K562 (cell line): ENCODE results near the gene BCAS1.

ENCODE experiments used
- CBFB ChIP-seq: sonication (generic); formaldehyde crosslinking; IDR thresholded peaks from 2 replicates; pipeline ENCODE4 v1.4.0; 2020; ENCODE audit warnings: mild to moderate bottlenecking, missing genetic modification reagents
- CHD1 ChIP-seq: fragments of 200-600 bp; sonication (generic); IDR thresholded peaks from one replicate; pipeline ENCODE4 v1.6.1; 2012; ENCODE audit warnings: mild to moderate bottlenecking, moderate library complexity, low read length, inconsistent platforms
- ERF ChIP-seq: fragments of 450-650 bp; formaldehyde crosslinking; IDR thresholded peaks from 2 replicates; pipeline ENCODE4 v1.4.0; 2020; ENCODE audit warnings: mild to moderate bottlenecking, mixed read lengths
- GABPA ChIP-seq: fragments of 200-800 bp; sonication (Bioruptor generic); conservative IDR thresholded peaks from 2 replicates; pipeline ENCODE4 v1.6.1; 2016; ENCODE audit warnings: low read depth, missing genetic modification characterization, missing compliant biosample characterization
- HCFC1 ChIP-seq: IDR thresholded peaks from 2 replicates; pipeline ENCODE4 v1.6.1; 2012; ENCODE audit warnings: low read depth, low read length, improper control_type of control experiment
- HDAC6 ChIP-seq: IDR thresholded peaks from 2 replicates; pipeline ENCODE4 v1.6.1; 2012; ENCODE audit warnings: low read depth, mild to moderate bottlenecking, control low read depth, inconsistent platforms, low read length, moderate library complexity
- MAFF ChIP-seq: IDR thresholded peaks from 2 replicates; pipeline ENCODE4 v1.6.1; 2012; ENCODE audit warnings: low read length, improper control_type of control experiment
- RAD21 ChIP-seq, 2 experiments: fragments of 250-450 bp in 1 of 2; fragments of 450-650 bp in 1 of 2; sonication (Bioruptor Pico) in 1 of 2; formaldehyde crosslinking in 1 of 2; IDR thresholded peaks in 1 of 2; conservative IDR thresholded peaks in 1 of 2; 2 replicates each; pipeline versions ENCODE4 v1.4.0 to v1.8.0; 2020 to 2022; ENCODE audit warnings: mild to moderate bottlenecking in 2 of 2, moderate library complexity in 1 of 2
- SIRT6 ChIP-seq: IDR thresholded peaks from one replicate; pipeline ENCODE4 v1.6.1; 2012; ENCODE audit warnings: low read depth, mild to moderate bottlenecking, control low read depth, inconsistent platforms, low read length, moderate library complexity
- YY1 ChIP-seq, 3 experiments: IDR thresholded peaks; 2 replicates each; pipeline ENCODE4 v1.6.1; 2011; ENCODE audit warnings: low read length in 2 of 3, mild to moderate bottlenecking in 2 of 3, moderate library complexity in 2 of 3, borderline replicate concordance in 1 of 3, control low read depth in 1 of 3, low read depth in 1 of 3; ENCODE audit not compliant: insufficient read depth in 3 of 3, insufficient replicate concordance in 2 of 3, control insufficient read depth in 1 of 3, insufficient read length in 1 of 3; ENCODE audit errors: extremely low read depth in 1 of 3
- ZNF318 ChIP-seq, 2 experiments: fragments of 450-650 bp; IDR thresholded peaks; 2 replicates each; pipeline ENCODE4 v1.6.1; 2016; ENCODE audit warnings: mild to moderate bottlenecking in 2 of 2, borderline replicate concordance in 1 of 2, low read depth in 1 of 2, moderate library complexity in 1 of 2
- ZNF324 ChIP-seq: fragments of 250-450 bp; sonication (Bioruptor Pico); IDR thresholded peaks from 2 replicates; pipeline ENCODE4 v1.4.0; 2020; ENCODE audit warnings: mild to moderate bottlenecking
- TF ChIP-seq, protein P1 (sequence below), 3 experiments: IDR thresholded peaks in 2 of 3; conservative IDR thresholded peaks in 1 of 3; 2 replicates each; pipeline ENCODE4 v1.5.1; 2011 to 2012; ENCODE audit warnings: low read length in 3 of 3, mild to moderate bottlenecking in 3 of 3, control low read depth in 2 of 3, improper control_type of control experiment in 1 of 3, inconsistent platforms in 1 of 3, low read depth in 1 of 3, mixed read lengths in 1 of 3, moderate library complexity in 1 of 3; ENCODE audit not compliant: insufficient read depth in 2 of 3
- TF ChIP-seq, protein P2 (sequence below): fragments of 200-800 bp; sonication (Bioruptor generic); IDR thresholded peaks from 2 replicates; pipeline ENCODE4 v1.6.1; 2017; ENCODE audit warnings: missing genetic modification characterization, missing compliant biosample characterization

DNA sequence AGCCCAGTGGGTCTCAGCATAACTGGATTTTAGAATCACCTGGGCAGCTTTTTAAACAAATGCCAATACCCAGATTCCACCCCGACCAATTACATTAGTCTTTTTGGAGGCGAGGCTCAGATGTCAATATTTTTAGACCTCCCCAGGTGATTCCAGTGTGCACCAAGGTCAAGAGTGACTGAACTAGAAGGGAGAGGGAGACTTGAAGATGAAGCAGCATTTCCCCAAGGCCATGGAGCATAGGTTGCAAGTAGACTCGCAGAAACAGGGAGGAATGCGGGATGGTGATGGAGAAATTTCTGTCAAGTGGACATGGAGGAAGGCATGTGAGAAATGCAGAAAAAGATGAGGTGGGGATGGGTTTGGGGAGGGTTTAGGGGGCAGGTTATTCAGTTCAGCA, 64.9 kb downstream of the BCAS1 start:
- TF ChIP-seq, protein P1, sequence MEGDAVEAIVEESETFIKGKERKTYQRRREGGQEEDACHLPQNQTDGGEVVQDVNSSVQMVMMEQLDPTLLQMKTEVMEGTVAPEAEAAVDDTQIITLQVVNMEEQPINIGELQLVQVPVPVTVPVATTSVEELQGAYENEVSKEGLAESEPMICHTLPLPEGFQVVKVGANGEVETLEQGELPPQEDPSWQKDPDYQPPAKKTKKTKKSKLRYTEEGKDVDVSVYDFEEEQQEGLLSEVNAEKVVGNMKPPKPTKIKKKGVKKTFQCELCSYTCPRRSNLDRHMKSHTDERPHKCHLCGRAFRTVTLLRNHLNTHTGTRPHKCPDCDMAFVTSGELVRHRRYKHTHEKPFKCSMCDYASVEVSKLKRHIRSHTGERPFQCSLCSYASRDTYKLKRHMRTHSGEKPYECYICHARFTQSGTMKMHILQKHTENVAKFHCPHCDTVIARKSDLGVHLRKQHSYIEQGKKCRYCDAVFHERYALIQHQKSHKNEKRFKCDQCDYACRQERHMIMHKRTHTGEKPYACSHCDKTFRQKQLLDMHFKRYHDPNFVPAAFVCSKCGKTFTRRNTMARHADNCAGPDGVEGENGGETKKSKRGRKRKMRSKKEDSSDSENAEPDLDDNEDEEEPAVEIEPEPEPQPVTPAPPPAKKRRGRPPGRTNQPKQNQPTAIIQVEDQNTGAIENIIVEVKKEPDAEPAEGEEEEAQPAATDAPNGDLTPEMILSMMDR (IDR thresholded peaks at IDR 0.05 in 2 of 3, conservative IDR thresholded peaks at IDR 0.05 in 1 of 3; ENCODE audit: insufficient read depth in 2 of 3, low read depth in 1 of 3, low read length in 3 of 3), result no peak
- TF ChIP-seq GABPA (tag), result no peak
- no peak for TF ChIP-seq RAD21 (CRISPR knock-in tag; conservative IDR thresholded peaks at IDR 0.05 in 1 of 2, IDR thresholded peaks at IDR 0.05 in 1 of 2)
- no peak for TF ChIP-seq HDAC6
- TF ChIP-seq ERF (CRISPR knock-in tag), result no peak
- no peak for TF ChIP-seq YY1 (IDR thresholded peaks at IDR 0.05; ENCODE audit: borderline replicate concordance in 1 of 3, control insufficient read depth in 1 of 3, extremely low read depth in 1 of 3, insufficient read depth in 3 of 3, insufficient read length in 1 of 3, insufficient replicate concordance in 2 of 3, low read depth in 1 of 3, low read length in 2 of 3)
- TF ChIP-seq CHD1, result no peak
- TF ChIP-seq ZNF324 (CRISPR knock-in tag), result no peak
- no peak for TF ChIP-seq CBFB (CRISPR knock-in tag)
- no peak for TF ChIP-seq SIRT6
- TF ChIP-seq ZNF318 (IDR thresholded peaks at IDR 0.05; ENCODE audit: borderline replicate concordance in 1 of 2, low read depth in 1 of 2), result no peak
- no peak for TF ChIP-seq HCFC1
- TF ChIP-seq, protein P2, sequence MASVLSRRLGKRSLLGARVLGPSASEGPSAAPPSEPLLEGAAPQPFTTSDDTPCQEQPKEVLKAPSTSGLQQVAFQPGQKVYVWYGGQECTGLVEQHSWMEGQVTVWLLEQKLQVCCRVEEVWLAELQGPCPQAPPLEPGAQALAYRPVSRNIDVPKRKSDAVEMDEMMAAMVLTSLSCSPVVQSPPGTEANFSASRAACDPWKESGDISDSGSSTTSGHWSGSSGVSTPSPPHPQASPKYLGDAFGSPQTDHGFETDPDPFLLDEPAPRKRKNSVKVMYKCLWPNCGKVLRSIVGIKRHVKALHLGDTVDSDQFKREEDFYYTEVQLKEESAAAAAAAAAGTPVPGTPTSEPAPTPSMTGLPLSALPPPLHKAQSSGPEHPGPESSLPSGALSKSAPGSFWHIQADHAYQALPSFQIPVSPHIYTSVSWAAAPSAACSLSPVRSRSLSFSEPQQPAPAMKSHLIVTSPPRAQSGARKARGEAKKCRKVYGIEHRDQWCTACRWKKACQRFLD (CRISPR knock-in tag), result no peak
- no peak for TF ChIP-seq MAFF
